Endothelial cell (in vitro differentiated cells): Measurements from ENCODE around the gene ABI3BP. TPM values are rescaled to one million over a fixed set of nuclear protein-coding genes. Genes with fewer than 3 reads are reported as not detected.
A peak's percentile ranks its signal among the peaks of the same experiment; 100 is the strongest.

Source experiments
- DNase-seq: peaks from one replicate; pipeline ENCODE4 v3.0.0; 2021; ENCODE audit warnings: low spot score
- H3K27ac Mint-ChIP-seq: one replicate; pipeline ENCODE4 v1.8.0; 2021; ENCODE audit warnings: mixed read lengths, inconsistent platforms; ENCODE audit not compliant: unreplicated experiment
- H3K27me3 Mint-ChIP-seq: one replicate; pipeline ENCODE4 v1.8.0; 2021; ENCODE audit warnings: mild to moderate bottlenecking, moderate library complexity, mixed read lengths, inconsistent platforms; ENCODE audit not compliant: unreplicated experiment
- H3K36me3 Mint-ChIP-seq: one replicate; pipeline ENCODE4 v1.8.0; 2021; ENCODE audit warnings: mild to moderate bottlenecking, low read depth, mixed read lengths, inconsistent platforms; ENCODE audit not compliant: unreplicated experiment
- H3K4me1 Mint-ChIP-seq: one replicate; pipeline ENCODE4 v1.8.0; 2021; ENCODE audit warnings: mild to moderate bottlenecking, mixed read lengths, inconsistent platforms; ENCODE audit not compliant: unreplicated experiment
- H3K4me3 Mint-ChIP-seq: one replicate; pipeline ENCODE4 v1.8.0; 2021; ENCODE audit warnings: mild to moderate bottlenecking, mixed read lengths, inconsistent platforms; ENCODE audit not compliant: unreplicated experiment
- H3K9me3 Mint-ChIP-seq: one replicate; pipeline ENCODE4 v1.8.0; 2021; ENCODE audit warnings: mixed read lengths, inconsistent platforms; ENCODE audit not compliant: unreplicated experiment
- CTCF ChIP-seq: fragments of 200-600 bp; sonication (generic); IDR thresholded peaks from one replicate; pipeline ENCODE4 v1.5.0; 2021; ENCODE audit warnings: antibody characterized with exemption; ENCODE audit not compliant: unreplicated experiment
- total RNA-seq: library from RNA; stranded (reverse); fragmentation: NEBNext Ultra II Directional; extraction: Animal tissue kit (Norgen Biotek cat#: 25700); gene quantifications from one replicate; pipeline ENCODE4 v1.2.1, GENCODE V29; 2021; ENCODE audit not compliant: unreplicated experiment

Gene ABI3BP
- total RNA-seq, 1 donor from 2014 or later: 0.26 TPM

GRCh38 chr3:100709842-100710260, 283.4 kb downstream of the ABI3BP start:
- peaks cover 16% of the 10 kb centered on the region for H3K36me3 Mint-ChIP-seq
- DNase-seq: peak; percentile 49

GRCh38 chr3:100708989-100709841, 284.0 kb downstream of the ABI3BP start, which contains the start of gene TFG:
Gene TFG, plus strand, starts transcription at chr3:100709494. Its CDS starts 4,192 bp downstream, at chr3:100713686.
- no peak for TF ChIP-seq CTCF
- peak; percentile 97 for DNase-seq
- H3K36me3 Mint-ChIP-seq: peaks cover 16% of the 10 kb centered on the region
- H3K27ac Mint-ChIP-seq: peak within 1 kb of the TSS; percentile 79
- H3K4me1 Mint-ChIP-seq: peaks cover 14% of the 10 kb centered on the region
- H3K27me3 Mint-ChIP-seq: peaks cover 14% of the 10 kb centered on the region
- H3K4me3 Mint-ChIP-seq: peak within 1 kb of the TSS; percentile 91
- H3K9me3 Mint-ChIP-seq: peaks cover 5% of the 10 kb centered on the region

More at GRCh38 chr3:100709842-100710260, 283.4 kb downstream of the ABI3BP start:
- Mint-ChIP-seq H3K4me1 (peaks cover 14% of the 10 kb centered on the region), H3K27me3 (peaks cover 14% of the 10 kb centered on the region), H3K27ac (no peak overlapping the region), H3K9me3 (peaks cover 5% of the 10 kb centered on the region), H3K4me3 (peak overlapping the region; percentile 91)
- no peak for TF ChIP-seq CTCF

GRCh38 chr3:100708644-100708988, 284.6 kb downstream of the ABI3BP start:
- Mint-ChIP-seq H3K27me3 (peaks cover 14% of the 10 kb centered on the region), H3K4me3 (peak overlapping the region; percentile 91), H3K9me3 (peaks cover 5% of the 10 kb centered on the region), H3K4me1 (peaks cover 14% of the 10 kb centered on the region), H3K36me3 (peaks cover 15% of the 10 kb centered on the region), H3K27ac (peak overlapping the region; percentile 79)
- no peak for DNase-seq
- no peak for TF ChIP-seq CTCF

- H3K36me3 Mint-ChIP-seq: peaks cover 13% of the 10 kb centered on the region
- TF ChIP-seq CTCF: no peak
- H3K4me3 Mint-ChIP-seq: no peak overlapping the region
- H3K27me3 Mint-ChIP-seq: peaks cover 13% of the 10 kb centered on the region
- H3K4me1 Mint-ChIP-seq: peaks cover 14% of the 10 kb centered on the region
- no peak overlapping the region for H3K27ac Mint-ChIP-seq
- DNase-seq: no peak
- H3K9me3 Mint-ChIP-seq: peaks cover 5% of the 10 kb centered on the region
These were observed 286.9 kb downstream of the ABI3BP start for GRCh38 chr3:100706365-100706764.

- no peak for TF ChIP-seq CTCF
These were observed 289.4 kb downstream of the ABI3BP start for GRCh38 chr3:100703865-100704264.

More at GRCh38 chr3:100703865-100704264, 289.4 kb downstream of the ABI3BP start:
- H3K36me3 Mint-ChIP-seq: peaks cover 5% of the 10 kb centered on the region
- no peak overlapping the region for H3K4me3 Mint-ChIP-seq
- peaks cover 5% of the 10 kb centered on the region for H3K4me1 Mint-ChIP-seq
- H3K9me3 Mint-ChIP-seq: peaks cover 5% of the 10 kb centered on the region
- DNase-seq: no peak
- peaks cover 7% of the 10 kb centered on the region for H3K27me3 Mint-ChIP-seq
- H3K27ac Mint-ChIP-seq: no peak overlapping the region
